Neural progenitor cell (in vitro differentiated cells): ENCODE results near the gene VTI1A. TPM values are rescaled to one million over a fixed set of nuclear protein-coding genes. Genes with fewer than 3 reads are reported as not detected.

Experiments
- DNase-seq: peaks from one replicate; pipeline ENCODE4 v3.0.0-alpha.2; 2016; ENCODE audit warnings: low spot score
- H2AFZ ChIP-seq: fragments of 200-600 bp; sonication (generic); replicated peaks from 2 replicates; pipeline ENCODE4 v1.6.1; 2016; ENCODE audit warnings: antibody characterized with exemption
- H3F3A ChIP-seq: fragments of 200-600 bp; sonication (generic); 2 replicates; pipeline ENCODE4 v1.6.1; 2016; ENCODE audit warnings: antibody characterized with exemption, low read depth
- H3K27ac ChIP-seq: fragments of 200-600 bp; sonication (generic); 2 replicates; pipeline ENCODE4 v1.5.1; 2016; ENCODE audit warnings: mild to moderate bottlenecking
- H3K27me3 ChIP-seq: fragments of 200-600 bp; sonication (generic); 2 replicates; pipeline ENCODE4 v1.6.1; 2016; ENCODE audit warnings: mild to moderate bottlenecking, moderate library complexity
- H3K36me3 ChIP-seq: fragments of 200-600 bp; sonication (generic); 2 replicates; pipeline ENCODE4 v1.5.1; 2016
- H3K4me1 ChIP-seq: fragments of 200-600 bp; sonication (generic); 2 replicates; pipeline ENCODE4 v1.6.1; 2016; ENCODE audit warnings: mixed run types
- H3K4me2 ChIP-seq: fragments of 200-600 bp; sonication (generic); 2 replicates; pipeline ENCODE4 v1.6.1; 2016
- H3K4me3 ChIP-seq: fragments of 200-600 bp; sonication (generic); 2 replicates; pipeline ENCODE4 v1.5.1; 2016
- H3K79me2 ChIP-seq: fragments of 200-600 bp; sonication (generic); 2 replicates; pipeline ENCODE4 v1.6.1; 2016; ENCODE audit warnings: low read depth
- H3K9ac ChIP-seq: fragments of 200-600 bp; sonication (generic); 2 replicates; pipeline ENCODE4 v1.6.1; 2016
- H3K9me3 ChIP-seq: fragments of 200-600 bp; sonication (generic); 2 replicates; pipeline ENCODE4 v1.5.1; 2016; ENCODE audit warnings: low read depth
- H4K20me1 ChIP-seq: fragments of 200-600 bp; sonication (generic); 2 replicates; pipeline ENCODE4 v1.6.1; 2016; ENCODE audit warnings: low read depth
- H3K27ac Mint-ChIP-seq: 3 replicates; pipeline ENCODE4 v1.8.0; 2021; ENCODE audit warnings: mixed read lengths
- H3K27me3 Mint-ChIP-seq: 2 replicates; pipeline ENCODE4 v1.8.0; 2022; ENCODE audit warnings: low read depth, mild to moderate bottlenecking, inconsistent platforms, moderate library complexity, mixed read lengths; ENCODE audit not compliant: insufficient read depth
- H3K36me3 Mint-ChIP-seq: 3 replicates; pipeline ENCODE4 v1.8.0; 2021; ENCODE audit warnings: mixed read lengths
- H3K4me1 Mint-ChIP-seq: 3 replicates; pipeline ENCODE4 v1.8.0; 2021; ENCODE audit warnings: mixed read lengths
- H3K4me3 Mint-ChIP-seq: 3 replicates; pipeline ENCODE4 v1.8.0; 2021; ENCODE audit warnings: mild to moderate bottlenecking, moderate library complexity, mixed read lengths
- H3K9me3 Mint-ChIP-seq: 3 replicates; pipeline ENCODE4 v1.8.0; 2020; ENCODE audit warnings: mixed read lengths
- EZH2 ChIP-seq: fragments of 200-600 bp; sonication (generic); IDR thresholded peaks from 2 replicates; pipeline ENCODE4 v1.6.1; 2017; ENCODE audit warnings: antibody characterized with exemption, mild to moderate bottlenecking, moderate library complexity
- EZH2phosphoT487 ChIP-seq: fragments of 200-600 bp; sonication (generic); IDR thresholded peaks from 2 replicates; pipeline ENCODE4 v1.6.1; 2017; ENCODE audit warnings: antibody characterized with exemption
- total RNA-seq: library from RNA; depleted of rRNA; stranded (reverse); fragments of >200 nt; gene quantifications from 2 replicates; pipeline ENCODE4 v1.2.3, GENCODE V29; 2015; ENCODE audit warnings: low replicate concordance
- TF ChIP-seq, protein P1 (sequence below): fragments of 200-600 bp; sonication (generic); IDR thresholded peaks from 2 replicates; pipeline ENCODE4 v1.5.1; 2017; ENCODE audit warnings: antibody characterized with exemption, mild to moderate bottlenecking

Gene VTI1A
- total RNA-seq, 1 donor from 2014 or later: 28.8 TPM

DNA sequence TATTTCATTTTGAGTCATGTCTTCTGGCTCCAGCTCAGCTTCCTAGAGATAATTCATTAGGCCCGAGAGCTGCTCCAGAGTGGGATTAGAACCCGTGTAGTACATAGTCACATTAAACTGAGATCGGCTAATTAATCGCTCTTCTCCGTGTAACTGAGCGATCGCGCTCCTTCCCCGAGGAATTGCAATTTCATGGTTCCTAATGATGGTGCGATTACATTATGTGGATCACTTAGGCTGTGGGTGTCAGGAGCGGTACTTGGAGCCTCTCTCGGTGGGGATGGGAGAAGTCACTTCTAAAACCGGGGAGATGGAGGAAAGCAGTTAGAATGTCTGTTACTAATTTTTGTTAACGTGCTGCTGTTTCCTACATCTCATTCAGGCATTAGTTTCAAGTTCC lies 380.1 kb downstream of the VTI1A start:
- Mint-ChIP-seq H3K36me3 (no peaks in the 10 kb centered on the region), H3K9me3 (no peaks in the 10 kb centered on the region)

DNA sequence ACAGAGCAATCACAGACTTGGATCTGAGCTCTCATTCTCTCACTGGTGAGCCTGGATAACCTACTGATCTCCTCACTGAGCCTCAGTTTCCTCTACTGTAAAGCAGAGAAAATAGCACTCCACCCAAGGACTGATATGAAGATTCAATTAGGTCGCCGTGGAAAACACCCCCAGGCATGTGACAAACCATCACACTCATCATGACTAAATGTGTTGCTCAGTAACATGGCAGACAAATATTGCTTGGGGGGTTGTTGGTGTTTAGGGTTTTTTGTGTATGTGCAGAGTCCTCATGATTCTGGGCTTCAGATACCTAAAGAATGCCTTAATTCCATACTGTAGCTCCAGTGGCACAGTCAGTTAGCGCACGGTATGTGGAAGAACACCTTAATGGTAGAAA lies 380.9 kb downstream of the VTI1A start:
- TF ChIP-seq EZH2 (no peak), EZH2phosphoT487 (no peak)
- TF ChIP-seq, protein P1, sequence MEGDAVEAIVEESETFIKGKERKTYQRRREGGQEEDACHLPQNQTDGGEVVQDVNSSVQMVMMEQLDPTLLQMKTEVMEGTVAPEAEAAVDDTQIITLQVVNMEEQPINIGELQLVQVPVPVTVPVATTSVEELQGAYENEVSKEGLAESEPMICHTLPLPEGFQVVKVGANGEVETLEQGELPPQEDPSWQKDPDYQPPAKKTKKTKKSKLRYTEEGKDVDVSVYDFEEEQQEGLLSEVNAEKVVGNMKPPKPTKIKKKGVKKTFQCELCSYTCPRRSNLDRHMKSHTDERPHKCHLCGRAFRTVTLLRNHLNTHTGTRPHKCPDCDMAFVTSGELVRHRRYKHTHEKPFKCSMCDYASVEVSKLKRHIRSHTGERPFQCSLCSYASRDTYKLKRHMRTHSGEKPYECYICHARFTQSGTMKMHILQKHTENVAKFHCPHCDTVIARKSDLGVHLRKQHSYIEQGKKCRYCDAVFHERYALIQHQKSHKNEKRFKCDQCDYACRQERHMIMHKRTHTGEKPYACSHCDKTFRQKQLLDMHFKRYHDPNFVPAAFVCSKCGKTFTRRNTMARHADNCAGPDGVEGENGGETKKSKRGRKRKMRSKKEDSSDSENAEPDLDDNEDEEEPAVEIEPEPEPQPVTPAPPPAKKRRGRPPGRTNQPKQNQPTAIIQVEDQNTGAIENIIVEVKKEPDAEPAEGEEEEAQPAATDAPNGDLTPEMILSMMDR: no peak
- H3K9ac ChIP-seq: no peak overlapping the region
- Mint-ChIP-seq H3K27me3 (no peaks in the 10 kb centered on the region), H3K9me3 (no peaks in the 10 kb centered on the region), H3K27ac (no peak overlapping the region), H3K4me3 (no peak overlapping the region), H3K4me1 (peaks cover 32% of the 10 kb centered on the region), H3K36me3 (no peaks in the 10 kb centered on the region)
- no peak overlapping the region for H3K4me2 ChIP-seq
- peaks cover 14% of the 10 kb centered on the region for H3K4me1 ChIP-seq
- no peak overlapping the region for H3K27ac ChIP-seq
- H3K4me3 ChIP-seq: no peak overlapping the region
- no peak overlapping the region for H2AFZ ChIP-seq
- no peaks in the 10 kb centered on the region for H3K79me2 ChIP-seq
- H3F3A ChIP-seq: peaks cover 3% of the 10 kb centered on the region
- peaks cover 6% of the 10 kb centered on the region for H3K27me3 ChIP-seq
- H3K9me3 ChIP-seq: no peaks in the 10 kb centered on the region
- DNase-seq: no peak
- H4K20me1 ChIP-seq: no peaks in the 10 kb centered on the region
- no peaks in the 10 kb centered on the region for H3K36me3 ChIP-seq

More for the DNA sequence above, 380.1 kb downstream of the VTI1A start:
- no peaks in the 10 kb centered on the region for H4K20me1 ChIP-seq
- Mint-ChIP-seq H3K4me3 (no peak overlapping the region), H3K4me1 (peaks cover 29% of the 10 kb centered on the region), H3K27me3 (no peaks in the 10 kb centered on the region), H3K27ac (no peak overlapping the region)
- H3F3A ChIP-seq: peaks cover 3% of the 10 kb centered on the region
- H3K27ac ChIP-seq: no peak overlapping the region
- H3K4me1 ChIP-seq: peaks cover 9% of the 10 kb centered on the region
- TF ChIP-seq EZH2phosphoT487 (no peak), EZH2 (no peak)
- TF ChIP-seq, protein P1: no peak
- peaks cover 6% of the 10 kb centered on the region for H3K27me3 ChIP-seq
- H3K4me3 ChIP-seq: no peak overlapping the region
- no peak for DNase-seq
- H3K9ac ChIP-seq: no peak overlapping the region
- H3K9me3 ChIP-seq: no peaks in the 10 kb centered on the region
- H3K36me3 ChIP-seq: no peaks in the 10 kb centered on the region
- H3K79me2 ChIP-seq: no peaks in the 10 kb centered on the region
- no peak overlapping the region for H3K4me2 ChIP-seq
- H2AFZ ChIP-seq: no peak overlapping the region

DNA sequence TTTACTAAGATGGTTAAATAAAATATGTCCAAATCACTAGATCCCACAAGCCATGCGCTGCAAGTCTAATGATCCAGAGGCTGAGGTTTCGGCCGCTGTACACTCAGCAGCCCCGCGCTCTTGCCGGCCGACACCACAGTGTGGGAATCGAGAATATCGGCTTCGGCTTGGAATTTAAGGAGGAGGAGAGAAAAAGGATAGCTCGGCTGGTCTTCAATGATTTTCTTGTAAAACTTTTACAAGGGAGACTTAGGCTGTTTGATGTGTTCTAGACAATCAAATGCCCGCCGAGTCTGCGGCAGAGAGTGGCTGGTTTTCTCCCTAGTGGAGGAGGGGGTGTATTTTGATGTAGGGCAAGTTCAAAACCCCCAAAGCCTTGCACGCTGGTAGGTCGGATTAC lies 384.8 kb downstream of the VTI1A start:
- H3K4me1 Mint-ChIP-seq: peaks cover 55% of the 10 kb centered on the region
- peaks cover 6% of the 10 kb centered on the region for H3K27me3 ChIP-seq
- H3K4me2 ChIP-seq: no peak overlapping the region
- peak overlapping the region; percentile 47 for H3K27ac Mint-ChIP-seq
- no peak overlapping the region for H3K4me3 ChIP-seq
- H3K36me3 ChIP-seq: no peaks in the 10 kb centered on the region
- H3K9me3 Mint-ChIP-seq: peaks cover 2% of the 10 kb centered on the region
- no peak overlapping the region for H3K4me3 Mint-ChIP-seq
- H2AFZ ChIP-seq: no peak overlapping the region
- peaks cover 34% of the 10 kb centered on the region for H3K4me1 ChIP-seq
- H3K9ac ChIP-seq: no peak overlapping the region
- no peaks in the 10 kb centered on the region for H4K20me1 ChIP-seq
- H3F3A ChIP-seq: peaks cover 13% of the 10 kb centered on the region
- no peak for TF ChIP-seq EZH2phosphoT487
- no peak for TF ChIP-seq EZH2
- TF ChIP-seq, protein P1: no peak
- no peaks in the 10 kb centered on the region for H3K79me2 ChIP-seq
- no peak for DNase-seq
- no peaks in the 10 kb centered on the region for H3K9me3 ChIP-seq
- H3K27ac ChIP-seq: no peak overlapping the region
- peaks cover 3% of the 10 kb centered on the region for H3K27me3 Mint-ChIP-seq
- H3K36me3 Mint-ChIP-seq: no peaks in the 10 kb centered on the region
